HepG2 (cell line): Measurements from ENCODE around the gene CD81. TPM values are rescaled to one million over a fixed set of nuclear protein-coding genes. Genes with fewer than 3 reads are reported as not detected.

Source experiments
- ATF2 ChIP-seq: sonication (generic); formaldehyde crosslinking; IDR thresholded peaks from 2 replicates; pipeline ENCODE4 v1.4.0; 2020; ENCODE audit warnings: missing genetic modification reagents
- CBFB ChIP-seq: sonication (generic); formaldehyde crosslinking; IDR thresholded peaks from 2 replicates; pipeline ENCODE4 v1.4.0; 2020; ENCODE audit warnings: missing genetic modification reagents
- CEBPG ChIP-seq: IDR thresholded peaks from 2 replicates; pipeline ENCODE4 v1.6.1; 2016
- DRAP1 ChIP-seq: IDR thresholded peaks from 2 replicates; pipeline ENCODE4 v1.6.1; 2016; ENCODE audit warnings: missing genetic modification reagents, missing compliant biosample characterization
- EP300 ChIP-seq, 3 experiments: sonication (generic) in 1 of 3; formaldehyde crosslinking in 1 of 3; IDR thresholded peaks; 2 replicates each; pipeline versions ENCODE4 v1.5.1 to v1.6.1; 2011 to 2020; ENCODE audit warnings: low read depth in 2 of 3, low read length in 2 of 3, borderline replicate concordance in 1 of 3, improper control_type of control experiment in 1 of 3, mild to moderate bottlenecking in 1 of 3, missing genetic modification reagents in 1 of 3, moderate library complexity in 1 of 3
- ETV5 ChIP-seq: IDR thresholded peaks from 2 replicates; pipeline ENCODE4 v1.6.1; 2018; ENCODE audit warnings: missing biosample characterization, missing genetic modification reagents, inconsistent platforms, borderline replicate concordance
- FOXA1 ChIP-seq, 2 experiments: fragments of 450-650 bp in 1 of 2; sonication (generic) in 1 of 2; formaldehyde crosslinking in 1 of 2; IDR thresholded peaks; 2 replicates each; pipeline versions ENCODE4 v1.4.0 to v1.6.1; 2016 to 2020; ENCODE audit warnings: missing genetic modification reagents in 1 of 2
- KLF15 ChIP-seq: sonication (generic); formaldehyde crosslinking; IDR thresholded peaks from 2 replicates; pipeline ENCODE4 v1.8.1; 2023; ENCODE audit warnings: borderline replicate concordance, mild to moderate bottlenecking, inconsistent platforms, missing genetic modification reagents, mixed read lengths
- MTA1 ChIP-seq: sonication (generic); formaldehyde crosslinking; IDR thresholded peaks from 2 replicates; pipeline ENCODE4 v1.4.0; 2020; ENCODE audit warnings: missing genetic modification reagents, mild to moderate bottlenecking, borderline replicate concordance
- NCOA1 ChIP-seq: sonication (generic); formaldehyde crosslinking; IDR thresholded peaks from 2 replicates; pipeline ENCODE4 v1.9.0; 2021; ENCODE audit warnings: missing genetic modification reagents
- NFE2 ChIP-seq: sonication (generic); formaldehyde crosslinking; IDR thresholded peaks from 2 replicates; pipeline ENCODE4 v1.4.0; 2020; ENCODE audit warnings: missing genetic modification reagents
- PHF8 ChIP-seq: sonication (generic); formaldehyde crosslinking; IDR thresholded peaks from 2 replicates; pipeline ENCODE4 v1.5.0; 2020; ENCODE audit warnings: missing genetic modification reagents
- RBM22 ChIP-seq: fragments of 200-400 bp; formaldehyde crosslinking; optimal IDR thresholded peaks from 2 replicates; pipeline ENCODE3; 2017; ENCODE audit warnings: mild to moderate bottlenecking, low read length, moderate library complexity
- SOX5 ChIP-seq: IDR thresholded peaks from 2 replicates; pipeline ENCODE4 v1.6.1; 2016; ENCODE audit warnings: borderline replicate concordance
- SUZ12 ChIP-seq: fragments of 150-350 bp; IDR thresholded peaks from 2 replicates; pipeline ENCODE4 v1.6.1; 2014; ENCODE audit warnings: low read depth, low read length
- ZBTB7B ChIP-seq: sonication (generic); formaldehyde crosslinking; IDR thresholded peaks from 2 replicates; pipeline ENCODE4 v1.4.0; 2020; ENCODE audit warnings: missing genetic modification reagents
- ZC3H13 ChIP-seq: sonication (generic); formaldehyde crosslinking; IDR thresholded peaks from 2 replicates; pipeline ENCODE4 v1.8.1; 2023; ENCODE audit warnings: mild to moderate bottlenecking, missing genetic modification reagents, moderate library complexity
- ZFP91 ChIP-seq: sonication (generic); formaldehyde crosslinking; IDR thresholded peaks from 2 replicates; pipeline ENCODE4 v1.9.0; 2022; ENCODE audit warnings: missing genetic modification reagents, mild to moderate bottlenecking, borderline replicate concordance
- ZNF275 ChIP-seq: sonication (generic); formaldehyde crosslinking; IDR thresholded peaks from 2 replicates; pipeline ENCODE4 v1.8.0; 2022; ENCODE audit warnings: missing genetic modification reagents, mild to moderate bottlenecking, inconsistent platforms, borderline replicate concordance
- ZNF567 ChIP-seq: sonication (generic); formaldehyde crosslinking; IDR thresholded peaks from 2 replicates; pipeline ENCODE4 v1.8.1; 2023; ENCODE audit warnings: mild to moderate bottlenecking, missing genetic modification reagents, borderline replicate concordance
- ZNF589 ChIP-seq: sonication (generic); formaldehyde crosslinking; conservative IDR thresholded peaks from 2 replicates; pipeline ENCODE4 v1.8.0; 2022; ENCODE audit warnings: mild to moderate bottlenecking, moderate library complexity, missing genetic modification reagents
- ZNF597 ChIP-seq: sonication (generic); formaldehyde crosslinking; IDR thresholded peaks from 2 replicates; pipeline ENCODE4 v1.5.0; 2020; ENCODE audit warnings: missing genetic modification reagents
- ZNF776 ChIP-seq: sonication (generic); formaldehyde crosslinking; IDR thresholded peaks from 2 replicates; pipeline ENCODE4 v1.4.0; 2020; ENCODE audit warnings: mild to moderate bottlenecking, missing genetic modification reagents
- ZSCAN25 ChIP-seq: sonication (generic); formaldehyde crosslinking; IDR thresholded peaks from 2 replicates; pipeline ENCODE4 v1.8.0; 2022; ENCODE audit warnings: mild to moderate bottlenecking, missing genetic modification reagents
- polyA plus RNA-seq, 8 experiments: library from polyadenylated mRNA; depleted of rRNA in 3 of 8; stranded (reverse) in 7 of 8; unstranded in 1 of 8; fragments of >200 nt; fragmentation: Illumina TruSeq in 4 of 8; extraction: Trizol in 4 of 8; gene quantifications; 2 replicates each; pipeline versions ENCODE4 v1.2.1 to v1.2.3, GENCODE V29; 2011 to 2016; ENCODE audit warnings: low read depth in 4 of 8, missing spikeins in 1 of 8, mixed read lengths in 1 of 8; ENCODE audit not compliant: insufficient read depth in 1 of 8
- total RNA-seq, 5 experiments: library from RNA; depleted of rRNA; stranded (reverse); fragments of >200 nt; fragmentation: Illumina TruSeq; extraction: Trizol; gene quantifications; 2 replicates each; pipeline ENCODE4 v1.2.3, GENCODE V29; 2016; ENCODE audit warnings: low read depth in 1 of 5

The CD81 gene
- total and polyA plus RNA-seq, 2 of the 13 experiments (the other 11 are each of a cell fraction or from before 2014, with no cell fraction given), result not detected

GRCh38 chr11:2400069-2400761 lies 23.1 kb downstream of the CD81 start, which contains the start of gene TSSC4 (continued):
- TF ChIP-seq ZFP91 (CRISPR knock-in tag) (peak; percentile 97), NFE2 (no peak), EP300 (IDR thresholded peaks at IDR 0.05; ENCODE audit: low read depth in 2 of 2, low read length in 2 of 2) (peak in 1 of 2 experiments; percentile 34; a peak in 2 of 4 replicates), EP300 (CRISPR knock-in tag; IDR thresholded peaks at IDR 0.05; ENCODE audit: borderline replicate concordance) (no peak; the same call in 1 of the 2 replicates), FOXA1 (IDR thresholded peaks at IDR 0.05) (no peak), FOXA1 (CRISPR knock-in tag; IDR thresholded peaks at IDR 0.05) (peak; percentile 37; the same call in 1 of the 2 replicates), ATF2 (peak; percentile 95), PHF8 (CRISPR knock-in tag) (peak; percentile 80), KLF15 (peak; percentile 37; the same call in 1 of the 2 replicates), ZNF275 (CRISPR knock-in tag) (peak; percentile 62; the same call in 1 of the 2 replicates), ZBTB7B (CRISPR knock-in tag) (0 out of 2 replicates have a peak, but pooled peaks have one; percentile 40), ZNF776 (CRISPR knock-in tag) (peak; percentile 90), ZSCAN25 (CRISPR knock-in tag) (peak; percentile 46), ZNF597 (CRISPR knock-in tag) (0 out of 2 replicates have a peak, but pooled peaks have one; percentile 76), MTA1 (CRISPR knock-in tag) (peak; percentile 44; the same call in 1 of the 2 replicates), SUZ12 (peak; percentile 91), ZNF589 (CRISPR knock-in tag) (peak; percentile 72; the same call in 1 of the 2 replicates), ZNF567 (CRISPR knock-in tag) (peak; percentile 93), CEBPG (CRISPR knock-in tag) (peak; percentile 70), CBFB (CRISPR knock-in tag) (peak; percentile 90; the same call in 1 of the 2 replicates), ETV5 (CRISPR knock-in tag) (peak; percentile 91), DRAP1 (CRISPR knock-in tag) (peak; percentile 82), ZC3H13 (0 out of 2 replicates have a peak, but pooled peaks have one; percentile 38), SOX5 (CRISPR knock-in tag) (peak; percentile 60), NCOA1 (0 out of 2 replicates have a peak, but pooled peaks have one; percentile 67), RBM22 (no peak)
